ENCODE measurements around the gene SLMAP. TPM values are rescaled to one million over a fixed set of nuclear protein-coding genes. Genes with fewer than 3 reads are reported as not detected.

SLMAP gene
- total and polyA plus RNA-seq, 2 of the 13 experiments (the other 11 are each of a cell fraction or from before 2014, with no cell fraction given) = 24.0 to 48.3 TPM

- DNase-seq (ENCODE audit: low spot score) = no peak
- CTCF ChIA-PET (ENCODE audit: low intra/inter-chr PET ratio, low total read pairs) = no interaction called here
- no peak overlapping the region for H2AFZ ChIP-seq (ENCODE audit: low read length)
- H4K20me1 ChIP-seq (ENCODE audit: insufficient read depth, low read length) = no peaks in the 10 kb centered on the region
- 87% methylated on average over 3 of the region's 3 CpGs for WGBS (ENCODE audit: low lambda C conversion rate)
- no peak overlapping the region for H3K4me2 ChIP-seq (ENCODE audit: low read depth, low read length)
- H3K9ac ChIP-seq (ENCODE audit: insufficient read depth, low read depth, low read length) = no peak overlapping the region
- no peak overlapping the region for H3K4me3 ChIP-seq (replicated peaks in 1 of 3; ENCODE audit: insufficient read depth in 1 of 3, low read depth in 2 of 3, low read length in 3 of 3)
- no peak for ATAC-seq
- no peak overlapping the region for H3K27ac ChIP-seq (ENCODE audit: extremely low read length, insufficient read depth, low read length)
- no TSS peak for BruUV-seq (replicated peaks)
- no peaks in the 10 kb centered on the region for H3K27me3 ChIP-seq (ENCODE audit: control insufficient read depth in 1 of 2, insufficient read depth in 2 of 2, low read length in 2 of 2)
- FAIRE-seq = no peak
- TF ChIP-seq TIGD3 (CRISPR knock-in tag; IDR thresholded peaks at IDR 0.05; ENCODE audit: borderline replicate concordance) (no peak), ZZZ3 (CRISPR knock-in tag; IDR thresholded peaks at IDR 0.05; ENCODE audit: borderline replicate concordance) (no peak), ZNF501 (CRISPR knock-in tag; IDR thresholded peaks at IDR 0.05) (no peak), BRCA1 (CRISPR knock-in tag; IDR thresholded peaks at IDR 0.05) (no peak), TAF15 (IDR thresholded peaks at IDR 0.05; ENCODE audit: low read depth, low read length, poor library complexity, severe bottlenecking) (no peak), ZNF451 (CRISPR knock-in tag; IDR thresholded peaks at IDR 0.05) (no peak), RARG (CRISPR knock-in tag; IDR thresholded peaks at IDR 0.05; ENCODE audit: low read depth) (no peak), ZNF510 (CRISPR knock-in tag; IDR thresholded peaks at IDR 0.05; ENCODE audit: low read depth) (no peak), FOXA1 (IDR thresholded peaks at IDR 0.05) (no peak), FOXA1 (CRISPR knock-in tag; IDR thresholded peaks at IDR 0.05) (no peak), IKZF1 (IDR thresholded peaks at IDR 0.05) (no peak), ZNF782 (CRISPR knock-in tag; IDR thresholded peaks at IDR 0.05; ENCODE audit: borderline replicate concordance) (no peak)
- H3K4me1 ChIP-seq (ENCODE audit: insufficient read depth, low read length) = no peaks in the 10 kb centered on the region
- H3K9me3 ChIP-seq (ENCODE audit: low read length) = no peaks in the 10 kb centered on the region
- in situ Hi-C loops (cut with HindIII; ENCODE audit: extremely low pct_ligation_motif_present, low pct_unique_long_range_greater_than_20kb) (no loop called here), intact Hi-C loops (cut with micrococcal nuclease; ENCODE audit: unreplicated experiment) (no loop called here)
- POLR2A ChIA-PET = no interaction called here
- H3K36me3 ChIP-seq (replicated peaks in 1 of 2; ENCODE audit: control insufficient read depth in 1 of 2, insufficient read depth in 2 of 2, low read length in 2 of 2) = peaks cover 9 to 31% of the 10 kb centered on the region in 2 experiments
- no peaks in the 10 kb centered on the region for H3K79me2 ChIP-seq (ENCODE audit: insufficient read depth, low read length)
Measured at GRCh38 chr3:57927916-57928315, 171.8 kb downstream of the SLMAP start.
